IPS DF 4.7 (cell line): ENCODE measurements around the gene LMAN2.
"Not testable (repeated sequence)": the region's sequence is repeated elsewhere in the genome, so short reads cannot be mapped to it uniquely, and the experiment has no call there.

Experiments
- DNase-seq: peaks from one replicate; pipeline ENCODE4 v3.0.0-alpha.2; 2013; ENCODE audit warnings: low spot score; ENCODE audit errors: extremely low read depth

Gene LMAN2

GRCh38 chr5:177378884-177379883, 27.7 kb upstream of the LMAN2 start:
- no peak for DNase-seq

GRCh38 chr5:177377851-177378776, 26.6 kb upstream of the LMAN2 start:
- no peak for DNase-seq

- no peak for DNase-seq
Measured at GRCh38 chr5:177376107-177376506, 24.6 kb upstream of the LMAN2 start.

- DNase-seq: not testable (repeated sequence)
Measured at GRCh38 chr5:177375516-177375915, 24.0 kb upstream of the LMAN2 start.

- DNase-seq: no peak
Measured at GRCh38 chr5:177374211-177374610, 22.7 kb upstream of the LMAN2 start.

GRCh38 chr5:177373806-177374205, 22.3 kb upstream of the LMAN2 start:
- DNase-seq: no peak

- DNase-seq: no peak
Measured at GRCh38 chr5:177372910-177373309, 21.4 kb upstream of the LMAN2 start.

- no peak for DNase-seq
Measured at GRCh38 chr5:177372034-177372896, 20.8 kb upstream of the LMAN2 start.

GRCh38 chr5:177371120-177372033, 19.9 kb upstream of the LMAN2 start:
- no peak for DNase-seq

- no peak for DNase-seq
Measured at GRCh38 chr5:177370488-177371119, 19.1 kb upstream of the LMAN2 start.

- no peak for DNase-seq
Measured at GRCh38 chr5:177369645-177370440, 18.4 kb upstream of the LMAN2 start.

GRCh38 chr5:177368869-177369644, 17.6 kb upstream of the LMAN2 start:
- DNase-seq: no peak

- no peak for DNase-seq
Measured at GRCh38 chr5:177367981-177368868, 16.8 kb upstream of the LMAN2 start.

- no peak for DNase-seq
Measured at GRCh38 chr5:177367323-177367848, 15.9 kb upstream of the LMAN2 start.

- DNase-seq: no peak
Measured at GRCh38 chr5:177366528-177367322, 15.3 kb upstream of the LMAN2 start.
